ENCODE measurements around the gene GRHPR. TPM values are rescaled to one million over a fixed set of nuclear protein-coding genes. Genes with fewer than 3 reads are reported as not detected.

The GRHPR gene
- polyA plus RNA-seq, 1 donor from 2014 or later, result 84.6 TPM

- Mint-ChIP-seq H3K4me1 (peaks cover 27 to 44% (median 29%) of the 10 kb centered on the region in 3 donors), H3K27me3 (peaks cover 6% of the 10 kb centered on the region), H3K4me3 (peak overlapping the region; percentile 21 to 86 (median 68)), H3K27ac (peak overlapping the region; percentile 73 to 97 (median 95)), H3K36me3 (no peaks in the 10 kb centered on the region), H3K9me3 (no peaks in the 10 kb centered on the region)
Measured at GRCh38 chr9:37408933-37409710, 13.4 kb upstream of the GRHPR start.

DNA sequence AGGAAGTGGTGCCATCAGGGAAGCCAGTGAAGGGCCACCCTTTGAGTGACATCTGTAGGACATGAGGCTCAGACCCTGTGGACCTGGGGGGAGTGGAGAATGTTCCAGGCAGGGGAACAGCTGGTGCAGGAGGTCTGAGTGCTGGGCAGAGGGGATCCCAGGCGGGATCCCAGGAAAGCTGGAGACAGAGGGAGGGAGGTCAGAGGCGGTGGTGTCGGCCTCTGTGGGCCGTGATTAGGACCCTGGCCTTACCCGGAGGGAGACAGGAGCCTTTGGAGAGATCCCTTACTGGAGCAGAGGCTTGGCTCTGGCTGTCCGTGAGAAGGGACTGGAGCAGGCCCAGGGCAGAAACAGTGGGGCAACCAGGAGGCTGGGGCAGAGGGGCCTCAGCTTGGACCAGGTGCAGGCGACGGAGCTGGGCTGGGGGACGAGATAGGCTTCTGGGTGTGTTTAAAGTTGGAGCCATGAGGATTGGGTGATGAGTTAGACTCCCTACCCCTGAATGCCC, 12.1 kb upstream of the GRHPR start:
- peaks cover 10% of the 10 kb centered on the region for H3K27me3 Mint-ChIP-seq
- H3K4me1 Mint-ChIP-seq, result peaks cover 25 to 47% (median 34%) of the 10 kb centered on the region in 3 donors
- H3K36me3 Mint-ChIP-seq, result no peaks in the 10 kb centered on the region
- H3K9me3 Mint-ChIP-seq, result no peaks in the 10 kb centered on the region
- peak overlapping the region in 3 of 4 donors; percentile 3 to 81 (median 42) for H3K4me3 Mint-ChIP-seq
- H3K27ac Mint-ChIP-seq, result peak overlapping the region; percentile 61 to 97 (median 95)

- H3K27me3 Mint-ChIP-seq, result peaks cover 10% of the 10 kb centered on the region
- peak overlapping the region in 2 of 3 donors; percentile 61 to 95 for H3K27ac Mint-ChIP-seq
- no peaks in the 10 kb centered on the region for H3K36me3 Mint-ChIP-seq
- peaks cover 25 to 46% (median 34%) of the 10 kb centered on the region in 3 donors for H3K4me1 Mint-ChIP-seq
- H3K4me3 Mint-ChIP-seq, result peak overlapping the region in 2 of 4 donors; percentile 42 to 81
- no peaks in the 10 kb centered on the region for H3K9me3 Mint-ChIP-seq
Measured at GRCh38 chr9:37410969-37411785, 11.3 kb upstream of the GRHPR start.

DNA sequence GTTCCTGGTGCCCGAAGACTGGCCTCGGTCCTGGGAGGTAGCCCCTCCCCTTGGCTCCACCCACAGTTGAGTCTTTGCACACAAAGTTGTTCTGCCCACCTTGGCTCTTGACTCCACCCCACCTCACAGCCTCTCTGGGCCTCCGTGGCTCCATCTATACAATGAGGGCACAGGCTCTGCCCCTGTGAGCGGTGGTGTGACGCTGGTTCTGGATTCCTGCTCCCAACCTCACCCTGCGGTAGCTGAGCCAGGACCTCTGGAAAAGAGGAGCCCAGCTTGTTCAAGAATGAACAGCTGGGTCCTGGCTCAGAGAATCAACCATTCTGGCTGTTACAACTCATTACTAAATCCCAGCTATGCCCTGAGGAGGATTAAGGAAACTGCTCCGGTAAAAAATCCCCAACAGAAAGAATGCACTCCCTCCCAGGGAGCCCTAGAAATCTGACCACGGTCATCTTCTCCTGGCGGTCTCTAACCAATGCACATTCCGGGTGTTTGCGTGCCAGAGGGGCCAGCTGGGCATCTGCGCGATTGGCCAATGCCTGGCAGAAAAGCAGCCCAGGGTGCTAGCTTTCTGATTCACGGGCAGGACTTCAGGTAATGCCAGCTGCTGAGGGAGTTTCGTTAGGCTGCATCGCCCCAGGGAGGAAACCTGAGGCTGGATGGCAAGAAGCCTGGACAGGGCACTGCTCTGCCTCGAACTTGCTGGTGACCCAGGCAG, 9.9 kb upstream of the GRHPR start:
- Mint-ChIP-seq H3K4me3 (no peak overlapping the region), H3K9me3 (no peaks in the 10 kb centered on the region), H3K4me1 (peaks cover 21 to 37% (median 30%) of the 10 kb centered on the region in 3 donors), H3K27me3 (peaks cover 7% of the 10 kb centered on the region), H3K27ac (peak overlapping the region in 2 of 3 donors; percentile 61 to 77), H3K36me3 (no peaks in the 10 kb centered on the region)

GRCh38 chr9:37413311-37413710, 9.2 kb upstream of the GRHPR start:
- Mint-ChIP-seq H3K36me3 (no peaks in the 10 kb centered on the region), H3K4me3 (no peak overlapping the region), H3K27ac (peak overlapping the region in 1 of 3 donors; percentile 69), H3K4me1 (peaks cover 20 to 37% (median 30%) of the 10 kb centered on the region in 3 donors), H3K27me3 (peaks cover 7% of the 10 kb centered on the region), H3K9me3 (no peaks in the 10 kb centered on the region)

GRCh38 chr9:37414503-37414943, 8.0 kb upstream of the GRHPR start:
- peak overlapping the region in 1 of 3 donors; percentile 69 for H3K27ac Mint-ChIP-seq
- peak overlapping the region in 2 of 4 donors; percentile 51 to 80 for H3K4me3 Mint-ChIP-seq
- H3K4me1 Mint-ChIP-seq, result peaks cover 12 to 28% (median 27%) of the 10 kb centered on the region in 3 donors
- no peaks in the 10 kb centered on the region for H3K36me3 Mint-ChIP-seq
- H3K27me3 Mint-ChIP-seq, result peaks cover 7% of the 10 kb centered on the region
- no peaks in the 10 kb centered on the region for H3K9me3 Mint-ChIP-seq

DNA sequence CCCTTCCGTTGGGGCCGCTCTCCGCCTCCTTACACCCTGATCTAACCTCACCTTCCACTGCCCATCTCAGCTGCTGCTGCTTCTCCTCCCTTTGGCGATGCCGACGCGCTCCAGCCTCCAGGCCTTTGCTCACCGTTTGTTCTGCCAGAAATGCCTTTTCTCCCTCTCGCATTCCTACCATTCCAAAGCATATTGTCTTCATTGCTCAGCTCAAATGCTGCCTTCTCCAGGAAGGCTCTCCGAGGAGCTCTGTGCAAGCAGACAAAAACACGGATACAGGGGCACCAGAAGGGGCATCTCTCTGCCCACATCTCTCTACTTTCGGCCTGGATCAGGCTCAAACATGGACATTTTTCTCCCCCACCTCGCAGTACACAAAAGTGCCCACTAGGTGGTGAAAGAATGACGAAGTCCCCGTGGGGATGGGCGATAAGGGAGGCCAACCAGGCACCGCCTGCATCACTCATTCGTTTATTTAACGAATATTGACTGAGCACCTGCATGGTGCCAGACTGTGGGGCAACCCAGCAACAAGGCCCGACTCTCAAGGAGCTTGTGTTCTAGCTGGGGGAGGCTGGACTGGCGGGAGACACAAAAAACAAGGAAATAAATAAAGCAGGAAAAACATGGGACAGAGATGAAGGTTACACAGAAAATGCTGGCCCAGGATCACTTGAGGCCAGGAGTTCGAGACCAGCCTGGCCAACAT, 7.3 kb upstream of the GRHPR start:
- Mint-ChIP-seq H3K4me3 (peak overlapping the region; percentile 28 to 89 (median 66)), H3K36me3 (no peaks in the 10 kb centered on the region), H3K27ac (peak overlapping the region; percentile 69 to 85 (median 76)), H3K27me3 (peaks cover 7% of the 10 kb centered on the region), H3K9me3 (no peaks in the 10 kb centered on the region), H3K4me1 (peaks cover 12 to 25% (median 24%) of the 10 kb centered on the region in 3 donors)

- H3K4me3 Mint-ChIP-seq, result no peak overlapping the region
- peak overlapping the region in 1 of 3 donors; percentile 47 for H3K27ac Mint-ChIP-seq
- peaks cover 7% of the 10 kb centered on the region for H3K27me3 Mint-ChIP-seq
- H3K36me3 Mint-ChIP-seq, result no peaks in the 10 kb centered on the region
- H3K4me1 Mint-ChIP-seq, result peaks cover 11 to 20% (median 15%) of the 10 kb centered on the region in 3 donors
- H3K9me3 Mint-ChIP-seq, result no peaks in the 10 kb centered on the region
Measured at GRCh38 chr9:37417252-37417803, 5.2 kb upstream of the GRHPR start.

DNA sequence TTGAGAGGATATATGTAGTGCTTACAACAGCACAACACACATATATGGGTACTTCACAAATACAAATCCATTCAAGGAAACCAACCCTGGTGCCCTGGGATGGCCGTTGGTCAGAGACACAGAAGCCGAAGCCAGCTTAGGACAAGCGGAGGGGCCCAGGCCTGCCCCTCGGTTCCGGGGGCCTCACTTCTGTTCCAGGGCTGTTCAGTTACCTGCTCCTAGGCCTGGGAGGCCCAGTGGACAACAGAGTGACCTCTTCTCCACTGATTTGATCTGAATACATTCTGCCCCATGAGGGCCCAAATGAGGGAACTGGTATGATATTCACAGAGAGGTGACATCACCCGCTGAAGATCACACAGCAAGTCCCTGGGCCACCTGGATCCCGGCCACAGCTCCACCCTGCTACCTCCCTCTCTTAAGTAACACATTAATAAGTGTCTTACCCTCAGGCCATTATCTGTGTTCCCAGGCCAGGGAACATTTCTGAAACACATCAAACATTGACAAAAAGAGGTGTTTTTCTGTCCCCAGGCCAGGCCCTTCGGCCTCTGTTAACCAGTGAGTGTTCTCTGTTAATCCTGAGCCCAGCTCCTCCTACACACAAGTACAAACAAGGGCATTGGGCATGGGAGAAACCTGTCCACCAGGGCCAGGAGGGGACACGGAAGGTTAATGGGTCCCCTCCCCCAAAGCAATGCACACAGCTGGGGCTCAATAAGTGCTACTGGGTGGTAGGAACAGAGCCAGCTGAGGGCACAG, 4.5 kb upstream of the GRHPR start:
- Mint-ChIP-seq H3K36me3 (no peaks in the 10 kb centered on the region), H3K4me1 (peaks cover 13 to 20% (median 14%) of the 10 kb centered on the region in 3 donors), H3K9me3 (no peaks in the 10 kb centered on the region), H3K4me3 (peak overlapping the region in 1 of 4 donors; percentile 34), H3K27ac (no peak overlapping the region), H3K27me3 (peaks cover 7% of the 10 kb centered on the region)

GRCh38 chr9:37419204-37419603, 3.3 kb upstream of the GRHPR start:
- peaks cover 14 to 31% (median 23%) of the 10 kb centered on the region in 3 donors for H3K4me1 Mint-ChIP-seq
- H3K27ac Mint-ChIP-seq, result peak overlapping the region in 1 of 3 donors; percentile 49
- no peaks in the 10 kb centered on the region for H3K9me3 Mint-ChIP-seq
- H3K4me3 Mint-ChIP-seq, result peak overlapping the region in 1 of 4 donors; percentile 79
- peaks cover 4% of the 10 kb centered on the region for H3K27me3 Mint-ChIP-seq
- H3K36me3 Mint-ChIP-seq, result no peaks in the 10 kb centered on the region

DNA sequence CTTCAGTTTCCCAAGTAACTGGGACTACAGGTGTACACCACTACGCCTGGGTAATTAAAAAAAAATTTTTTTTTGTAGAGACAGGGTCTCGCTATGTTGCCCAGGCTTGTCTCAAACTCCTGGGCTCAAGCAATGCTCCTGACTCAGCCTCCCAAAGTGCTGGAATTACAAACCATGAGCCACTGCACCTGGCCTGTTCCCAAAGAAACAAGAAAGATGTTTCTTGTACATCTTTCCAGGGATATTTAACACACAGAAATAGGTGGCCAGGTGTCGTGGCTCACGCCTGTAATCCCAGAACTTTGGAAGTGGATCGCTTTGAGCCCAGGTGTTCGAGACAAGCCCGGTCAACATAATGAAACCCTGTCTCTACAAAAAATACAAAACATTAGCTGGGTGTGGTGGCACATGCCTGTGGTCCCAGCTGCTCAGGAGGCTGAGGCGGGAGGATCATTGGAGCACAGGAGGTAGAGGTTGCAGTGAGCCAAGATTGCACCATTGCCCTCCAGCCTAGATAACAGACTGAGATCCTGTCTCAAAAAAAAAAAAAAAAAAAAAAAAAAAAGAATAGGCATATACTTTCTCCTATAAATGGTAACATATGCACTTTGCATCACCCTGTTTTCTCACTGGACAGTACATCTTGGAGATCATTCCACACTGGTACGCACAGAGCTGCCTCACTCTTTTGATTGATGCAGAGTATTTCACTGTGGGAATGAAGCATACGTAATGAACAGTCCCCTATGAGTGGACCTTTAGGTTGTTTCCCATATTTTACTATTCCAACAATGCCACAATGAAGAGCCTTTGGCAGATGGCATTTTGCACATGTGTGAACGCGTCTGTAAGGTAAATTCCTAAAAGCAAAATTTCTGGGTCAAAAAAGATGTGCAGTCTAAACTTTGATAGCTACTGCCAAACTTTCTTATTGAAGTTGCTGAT, 2.0 kb upstream of the GRHPR start:
- Mint-ChIP-seq H3K4me3 (peak overlapping the region in 1 of 4 donors; percentile 43), H3K4me1 (peaks cover 8 to 26% (median 15%) of the 10 kb centered on the region in 3 donors), H3K9me3 (no peaks in the 10 kb centered on the region), H3K36me3 (no peaks in the 10 kb centered on the region), H3K27ac (no peak overlapping the region), H3K27me3 (no peaks in the 10 kb centered on the region)

- Mint-ChIP-seq H3K27me3 (no peaks in the 10 kb centered on the region), H3K27ac (peak overlapping the region; percentile 88 to 95 (median 93)), H3K36me3 (peaks cover 2% of the 10 kb centered on the region), H3K4me1 (peaks cover 13 to 27% (median 18%) of the 10 kb centered on the region in 3 donors), H3K9me3 (no peaks in the 10 kb centered on the region), H3K4me3 (peak overlapping the region; percentile 91 to 98 (median 98))
Measured at GRCh38 chr9:37421914-37422288, 595 bp upstream of the GRHPR start.
